Activated CD8-positive, alpha-beta memory T cell treated with anti-CD3 and anti-CD28 coated beads for 36 hours (primary cell): Measurements from ENCODE around the gene ZNF862. TPM values are rescaled to one million over a fixed set of nuclear protein-coding genes. Genes with fewer than 3 reads are reported as not detected.
"Not testable (repeated sequence)": the region's sequence is repeated elsewhere in the genome, so short reads cannot be mapped to it uniquely, and the experiment has no call there.

Source experiments
- CTCF ChIA-PET: fragments of 350-600 bp; sonication (Branson Sonifier 250); formaldehyde crosslinking; loops from one replicate; lab custom pipeline; 2021; ENCODE audit warnings: antibody characterized with exemption; lab: Charles Lee
- POLR2A ChIA-PET: fragments of 350-600 bp; sonication (Branson Sonifier 250); formaldehyde crosslinking; loops from one replicate; lab custom pipeline; 2021; ENCODE audit warnings: antibody characterized with exemption; lab: Charles Lee
- total RNA-seq, 2 experiments: library from RNA; stranded (reverse); gene quantifications; one replicate each; pipeline ENCODE4 v1.2.3, GENCODE V29; 2021

The ZNF862 gene
- total RNA-seq, 2 experiments from 2014 or later, result 11.0 to 11.1 TPM

GRCh38 chr7:149821191-149822148, 16.7 kb upstream of the ZNF862 start:
- CTCF ChIA-PET, result no interaction called here

GRCh38 chr7:149822353-149822943, 15.7 kb upstream of the ZNF862 start:
- POLR2A ChIA-PET, result no interaction called here
- CTCF ChIA-PET, result no interaction called here

More at GRCh38 chr7:149821191-149822148, 16.7 kb upstream of the ZNF862 start:
- POLR2A ChIA-PET, result no interaction called here

GRCh38 chr7:149823191-149823630, 15.0 kb upstream of the ZNF862 start:
- ChIA-PET POLR2A (no interaction called here), CTCF (no interaction called here)

GRCh38 chr7:149823631-149824199, 14.5 kb upstream of the ZNF862 start:
- ChIA-PET POLR2A (no interaction called here), CTCF (no interaction called here)

- POLR2A ChIA-PET, result no interaction called here
- CTCF ChIA-PET, result no interaction called here
These were observed 13.9 kb upstream of the ZNF862 start for GRCh38 chr7:149824301-149824741.

- POLR2A ChIA-PET, result no interaction called here
- CTCF ChIA-PET, result no interaction called here
These were observed 13.2 kb upstream of the ZNF862 start for GRCh38 chr7:149824748-149825566.

GRCh38 chr7:149825567-149826343, 12.4 kb upstream of the ZNF862 start:
- ChIA-PET CTCF (no interaction called here), POLR2A (no interaction called here)

- ChIA-PET POLR2A (no interaction called here), CTCF (interaction anchor here (0.6 kb wide), 1 partner anchor 102 kb away, joined by 3 read pairs; no protein-coding TSS in a partner anchor)
These were observed 11.7 kb upstream of the ZNF862 start for GRCh38 chr7:149826344-149827088.

GRCh38 chr7:149827089-149827981, 10.8 kb upstream of the ZNF862 start:
- CTCF ChIA-PET, result interaction anchor here (0.6 kb wide), 1 partner anchor 102 kb away, joined by 3 read pairs; no protein-coding TSS in a partner anchor
- POLR2A ChIA-PET, result no interaction called here

GRCh38 chr7:149828357-149829309, 9.5 kb upstream of the ZNF862 start:
- ChIA-PET POLR2A (no interaction called here), CTCF (no interaction called here)

GRCh38 chr7:149830527-149830926, 7.6 kb upstream of the ZNF862 start:
- CTCF ChIA-PET, POLR2A ChIA-PET: not testable (repeated sequence)

GRCh38 chr7:149830997-149831740, 7.0 kb upstream of the ZNF862 start:
- POLR2A ChIA-PET, result no interaction called here
- CTCF ChIA-PET, result no interaction called here

- POLR2A ChIA-PET, result no interaction called here
- CTCF ChIA-PET, result no interaction called here
These were observed 6.4 kb upstream of the ZNF862 start for GRCh38 chr7:149831741-149832219.

- CTCF ChIA-PET, result no interaction called here
- POLR2A ChIA-PET, result no interaction called here
These were observed 5.7 kb upstream of the ZNF862 start for GRCh38 chr7:149832332-149833041.
